Activated naive CD4-positive, alpha-beta T cell treated with anti-CD3 and anti-CD28 coated beads, Interleukin-2, amount 50 U/mL, for 24 hours (primary cell): ENCODE results near the gene KCNT2.
"Not testable (repeated sequence)": the region's sequence is repeated elsewhere in the genome, so short reads cannot be mapped to it uniquely, and the experiment has no call there.

Experiments
- H3K27ac Mint-ChIP-seq: one replicate; pipeline ENCODE4 v1.8.0; 2021; ENCODE audit warnings: mild to moderate bottlenecking, mixed read lengths
- H3K27me3 Mint-ChIP-seq: one replicate; pipeline ENCODE4 v1.8.0; 2021; ENCODE audit warnings: mixed read lengths
- H3K36me3 Mint-ChIP-seq: one replicate; pipeline ENCODE4 v1.8.0; 2021; ENCODE audit warnings: mixed read lengths
- H3K4me1 Mint-ChIP-seq: one replicate; pipeline ENCODE4 v1.8.0; 2021; ENCODE audit warnings: mixed read lengths
- H3K4me3 Mint-ChIP-seq: one replicate; pipeline ENCODE4 v1.8.0; 2021; ENCODE audit warnings: mild to moderate bottlenecking, mixed read lengths
- H3K9me3 Mint-ChIP-seq: one replicate; pipeline ENCODE4 v1.8.0; 2021; ENCODE audit warnings: mixed read lengths

Gene KCNT2

DNA sequence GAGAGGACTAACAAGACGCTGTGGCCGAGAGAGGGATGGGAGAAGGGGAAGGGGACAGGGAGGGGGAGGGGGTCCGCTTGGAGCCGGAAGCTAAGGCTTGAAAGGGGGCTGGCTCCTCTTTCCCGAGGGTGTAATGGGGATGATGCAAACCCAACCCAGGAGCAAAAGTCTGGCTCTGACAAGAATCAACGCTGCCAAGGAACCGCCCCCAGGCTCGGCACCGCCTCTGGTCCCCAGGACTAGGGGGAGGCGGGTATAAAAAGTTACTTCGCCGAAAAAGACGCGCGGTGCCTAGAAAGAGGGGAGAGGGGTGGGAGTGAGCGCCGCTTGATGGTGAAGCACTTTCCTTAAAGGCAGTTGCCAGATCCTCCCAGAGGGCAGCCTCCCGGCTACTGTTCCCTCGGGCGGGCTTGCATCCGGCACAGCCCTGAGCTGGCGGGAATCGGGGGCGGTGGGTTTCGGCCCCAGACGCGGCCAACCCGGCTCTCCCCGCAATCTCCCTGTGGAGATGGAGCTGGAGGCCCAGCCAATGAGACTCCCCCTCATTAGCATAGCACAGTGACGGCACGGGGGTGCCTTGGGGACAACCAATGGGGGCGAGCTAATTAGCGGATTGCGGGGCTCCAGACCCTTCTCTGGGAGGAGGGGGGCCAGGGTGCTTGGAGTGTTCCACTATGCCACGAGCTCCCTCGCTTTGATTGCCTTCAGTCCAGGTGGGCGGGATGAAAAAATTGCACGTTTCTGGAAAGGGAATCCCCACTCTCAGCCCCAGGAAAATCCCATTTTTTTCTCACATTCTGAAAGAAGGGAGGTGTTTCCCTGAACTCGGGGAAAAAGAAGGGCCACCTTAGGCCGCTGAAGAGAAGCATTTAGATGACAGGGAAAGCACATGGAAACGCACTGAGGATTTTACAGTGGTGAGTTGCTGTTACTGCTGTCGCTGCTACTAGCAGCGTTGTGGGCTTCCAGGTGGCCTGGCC lies at the start of gene KCNT2:
TSS of gene KCNT2 (minus strand) at position 51 of the 980 bp plus-strand sequence. CDS start 131 bp downstream, outside the sequence.
- Mint-ChIP-seq H3K36me3 (no peaks in the 10 kb centered on the region), H3K4me3 (peak within 1 kb of the TSS; percentile 5), H3K27ac (no peak within 1 kb of the TSS), H3K4me1 (peaks cover 5% of the 10 kb centered on the region), H3K27me3 (peaks cover 24% of the 10 kb centered on the region), H3K9me3 (peaks cover 11% of the 10 kb centered on the region)

DNA sequence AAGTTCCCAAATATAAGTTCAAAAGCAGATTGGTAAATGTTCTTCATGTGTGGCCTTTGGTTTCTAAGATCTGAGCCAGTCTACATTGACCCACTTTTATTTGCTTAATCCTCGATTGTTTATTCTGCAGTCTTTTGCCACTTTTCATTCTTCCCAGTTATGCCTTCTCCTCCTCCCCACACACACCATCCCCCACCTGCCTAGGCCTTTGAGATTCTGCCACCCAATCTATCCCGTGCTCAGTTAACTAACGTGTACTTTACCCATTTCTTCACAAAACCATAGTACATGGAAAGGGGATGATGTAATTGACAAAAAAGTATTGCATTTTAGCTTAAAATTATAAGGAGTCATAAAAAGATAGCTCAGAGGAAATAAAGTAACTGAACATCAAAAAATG lies 47.3 kb upstream of the KCNT2 start:
- Mint-ChIP-seq H3K4me3 (no peak overlapping the region), H3K9me3 (no peaks in the 10 kb centered on the region), H3K4me1 (peaks cover 10% of the 10 kb centered on the region), H3K36me3 (no peaks in the 10 kb centered on the region), H3K27me3 (no peaks in the 10 kb centered on the region), H3K27ac (no peak overlapping the region)

DNA sequence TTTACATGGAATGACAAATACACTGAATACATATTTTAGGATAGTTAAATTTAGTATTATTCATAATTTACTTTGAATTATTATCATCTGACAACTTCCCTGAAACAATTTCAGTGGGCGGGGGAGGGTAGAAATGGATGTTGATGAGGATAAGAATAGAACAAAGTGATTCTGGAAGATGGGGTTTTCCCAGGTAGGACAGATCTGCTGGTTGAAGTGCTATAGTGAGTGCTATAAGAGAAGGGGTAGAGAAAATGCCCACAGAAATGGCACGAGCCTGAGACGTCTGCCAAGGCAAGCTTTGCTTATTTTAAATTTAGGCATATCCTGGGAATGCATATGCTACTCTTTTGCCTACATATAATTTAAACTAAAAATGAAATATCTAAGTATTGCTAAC lies 46.8 kb upstream of the KCNT2 start:
- H3K4me1 Mint-ChIP-seq, result peaks cover 10% of the 10 kb centered on the region
- no peak overlapping the region for H3K27ac Mint-ChIP-seq
- no peak overlapping the region for H3K4me3 Mint-ChIP-seq
- no peaks in the 10 kb centered on the region for H3K9me3 Mint-ChIP-seq
- H3K27me3 Mint-ChIP-seq, result no peaks in the 10 kb centered on the region
- H3K36me3 Mint-ChIP-seq, result no peaks in the 10 kb centered on the region

DNA sequence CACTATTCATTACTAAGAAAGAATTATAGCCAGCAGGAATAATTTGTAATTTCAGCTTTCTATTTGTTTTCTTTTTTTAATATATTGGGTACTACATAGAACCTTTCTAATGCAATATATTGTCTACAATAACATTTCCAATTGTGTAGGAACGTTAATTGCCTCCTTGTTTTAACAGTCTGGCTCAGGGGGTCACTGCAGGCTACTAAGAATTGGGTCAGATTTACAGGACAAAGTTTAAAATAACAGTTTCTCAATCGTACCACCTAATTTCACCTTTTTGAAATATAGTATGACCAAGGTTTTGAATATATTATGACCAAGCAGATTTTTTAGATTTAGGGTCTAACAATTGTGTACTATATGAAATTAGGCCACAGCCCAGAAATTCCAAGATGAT lies 46.0 kb upstream of the KCNT2 start:
- H3K36me3 Mint-ChIP-seq, result no peaks in the 10 kb centered on the region
- H3K4me1 Mint-ChIP-seq, result peaks cover 10% of the 10 kb centered on the region
- no peak overlapping the region for H3K4me3 Mint-ChIP-seq
- no peaks in the 10 kb centered on the region for H3K9me3 Mint-ChIP-seq
- no peaks in the 10 kb centered on the region for H3K27me3 Mint-ChIP-seq
- H3K27ac Mint-ChIP-seq, result no peak overlapping the region

DNA sequence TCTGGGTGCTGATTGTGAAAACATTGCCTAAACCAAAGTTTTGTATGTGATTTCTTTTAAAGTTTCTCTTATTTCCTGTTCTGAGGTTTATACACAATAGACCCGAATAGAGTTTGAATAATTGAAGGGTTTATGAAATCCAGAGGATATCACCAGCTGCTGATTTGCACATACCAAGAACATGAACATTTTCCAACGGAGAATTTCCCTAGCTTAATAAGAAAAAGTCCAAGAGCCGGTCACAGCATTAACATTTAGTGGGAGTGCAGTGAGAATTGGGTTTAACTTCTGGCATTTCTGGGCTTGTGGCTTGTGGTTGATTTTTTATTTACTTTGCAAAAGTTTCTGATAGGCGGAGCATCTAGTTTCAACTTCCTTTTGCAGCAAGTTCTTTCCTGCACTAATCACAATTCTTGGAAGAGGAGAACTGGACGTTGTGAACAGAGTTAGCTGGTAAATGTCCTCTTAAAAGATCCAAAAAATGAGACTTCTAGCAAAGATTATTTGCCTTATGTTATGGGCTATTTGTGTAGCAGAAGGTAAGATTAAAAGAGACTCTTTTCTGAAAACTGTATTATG lies 43.5 kb upstream of the KCNT2 start, which contains the start of gene CFH:
TSS of gene CFH (plus strand) at position 407 of the 579 bp plus-strand sequence. CDS start at position 482, 75 bp downstream.
- H3K4me3 Mint-ChIP-seq, result no peak within 1 kb of the TSS
- no peak within 1 kb of the TSS for H3K27ac Mint-ChIP-seq
- no peaks in the 10 kb centered on the region for H3K27me3 Mint-ChIP-seq
- no peaks in the 10 kb centered on the region for H3K9me3 Mint-ChIP-seq
- H3K4me1 Mint-ChIP-seq, result peaks cover 10% of the 10 kb centered on the region
- no peaks in the 10 kb centered on the region for H3K36me3 Mint-ChIP-seq

DNA sequence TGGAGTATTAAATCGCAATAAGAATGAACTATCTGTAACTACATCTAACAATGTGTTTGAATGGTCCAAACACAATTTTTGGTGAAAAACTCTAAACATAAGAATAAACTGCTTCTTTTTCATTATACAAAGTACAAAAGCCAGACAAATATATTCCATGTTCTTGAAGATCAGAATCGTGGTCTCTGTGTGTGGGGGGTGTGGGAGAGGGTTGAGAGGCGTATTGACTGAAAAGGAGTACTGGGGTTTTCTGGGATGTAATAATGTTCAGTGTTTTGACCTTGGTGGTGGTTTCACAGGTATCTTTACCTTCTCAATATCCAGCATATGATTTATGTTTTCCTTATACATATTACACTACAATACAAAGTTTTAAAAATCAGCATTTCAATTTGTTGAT lies 42.8 kb upstream of the KCNT2 start:
- H3K4me1 Mint-ChIP-seq, result peaks cover 10% of the 10 kb centered on the region
- H3K4me3 Mint-ChIP-seq, result no peak overlapping the region
- H3K27ac Mint-ChIP-seq, result no peak overlapping the region
- H3K36me3 Mint-ChIP-seq, result no peaks in the 10 kb centered on the region
- no peaks in the 10 kb centered on the region for H3K9me3 Mint-ChIP-seq
- no peaks in the 10 kb centered on the region for H3K27me3 Mint-ChIP-seq

DNA sequence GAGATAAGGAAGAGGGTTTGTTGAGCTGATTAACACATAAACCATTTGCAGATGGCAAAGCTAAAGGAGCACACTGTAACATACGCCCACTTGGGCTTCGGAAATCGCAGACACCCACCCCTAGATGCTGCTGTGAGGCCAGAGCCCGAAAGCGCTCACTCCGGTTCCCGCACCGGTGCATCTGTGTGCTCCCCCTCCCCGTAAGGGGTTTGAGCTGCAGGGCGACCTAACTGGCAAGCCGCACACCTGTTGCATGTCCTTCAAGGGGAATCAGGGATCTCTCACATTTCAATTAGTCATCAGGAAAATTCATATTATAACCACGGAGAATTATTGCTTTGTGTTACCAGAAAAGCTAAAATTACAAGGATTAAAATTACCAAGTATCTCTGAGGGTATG lies 42.2 kb upstream of the KCNT2 start:
- Mint-ChIP-seq H3K36me3 (no peaks in the 10 kb centered on the region), H3K4me3 (no peak overlapping the region)

DNA sequence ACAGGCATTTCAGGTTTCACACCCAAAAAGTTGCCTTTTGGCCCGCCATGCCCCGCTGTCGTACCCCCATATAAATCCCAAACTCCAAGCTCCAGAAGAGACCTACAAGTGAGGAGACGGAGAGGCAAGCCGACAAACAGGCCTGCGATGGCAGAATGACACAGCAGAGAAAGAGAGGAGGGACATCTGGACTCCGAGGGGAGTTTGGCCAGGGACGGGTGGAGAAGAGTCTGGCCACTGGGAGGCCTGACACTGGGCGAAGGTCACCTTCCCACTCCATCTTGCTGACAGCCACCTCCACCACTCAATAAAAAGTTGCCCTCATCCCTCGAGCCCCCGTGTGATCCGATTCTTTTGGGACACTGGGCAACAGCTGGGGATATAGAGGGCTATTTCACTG lies 41.8 kb upstream of the KCNT2 start:
- H3K9me3 Mint-ChIP-seq, result no peaks in the 10 kb centered on the region
- H3K27ac Mint-ChIP-seq, result no peak overlapping the region
- no peak overlapping the region for H3K4me3 Mint-ChIP-seq
- no peaks in the 10 kb centered on the region for H3K36me3 Mint-ChIP-seq
- no peaks in the 10 kb centered on the region for H3K27me3 Mint-ChIP-seq
- peaks cover 10% of the 10 kb centered on the region for H3K4me1 Mint-ChIP-seq

More for the DNA sequence above, 42.2 kb upstream of the KCNT2 start:
- H3K27ac Mint-ChIP-seq, result no peak overlapping the region
- H3K9me3 Mint-ChIP-seq, result no peaks in the 10 kb centered on the region
- no peaks in the 10 kb centered on the region for H3K27me3 Mint-ChIP-seq
- H3K4me1 Mint-ChIP-seq, result peaks cover 10% of the 10 kb centered on the region

DNA sequence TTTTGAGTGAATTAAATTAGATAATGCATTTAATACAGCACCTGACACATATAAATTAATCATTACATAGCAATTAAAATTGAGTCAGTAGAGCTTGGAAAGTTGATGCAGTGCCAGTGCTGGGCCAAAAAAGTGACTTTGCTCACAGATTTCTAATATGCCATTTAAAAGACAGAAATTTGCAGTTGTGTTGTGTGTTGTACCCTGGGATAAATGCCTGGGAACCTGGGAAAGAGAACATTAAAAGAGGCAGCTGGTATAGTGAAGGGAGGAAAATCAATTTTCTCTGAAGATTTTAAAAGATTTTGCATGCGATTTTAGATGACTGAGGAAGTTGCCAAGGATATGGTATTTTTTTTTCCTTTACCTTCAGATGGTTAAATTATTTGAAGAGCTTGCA lies 32.7 kb upstream of the KCNT2 start:
- Mint-ChIP-seq H3K27ac (no peak overlapping the region), H3K27me3 (no peaks in the 10 kb centered on the region), H3K36me3 (no peaks in the 10 kb centered on the region), H3K9me3 (no peaks in the 10 kb centered on the region), H3K4me1 (no peaks in the 10 kb centered on the region), H3K4me3 (no peak overlapping the region)

DNA sequence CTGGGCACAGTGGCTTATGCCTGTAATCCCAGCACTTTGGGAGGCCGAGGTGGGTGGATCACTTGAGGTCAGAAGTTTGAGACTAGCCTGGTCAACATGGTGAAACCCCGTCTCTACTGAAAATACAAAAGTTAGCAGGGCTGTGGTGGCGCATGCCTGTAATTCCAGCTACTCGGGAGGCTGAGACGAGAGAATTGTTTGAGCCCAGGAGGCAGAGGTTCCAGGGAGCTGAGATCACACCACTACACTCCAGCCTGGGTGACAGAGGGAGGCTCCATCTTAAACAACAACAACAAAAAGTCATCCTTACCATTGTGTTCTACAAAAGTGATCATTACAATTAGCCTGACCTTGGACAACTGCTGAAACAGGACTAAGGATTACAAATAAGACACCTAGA lies 31.1 kb upstream of the KCNT2 start:
- H3K9me3 Mint-ChIP-seq, H3K4me1 Mint-ChIP-seq, H3K4me3 Mint-ChIP-seq, H3K27ac Mint-ChIP-seq, H3K27me3 Mint-ChIP-seq, H3K36me3 Mint-ChIP-seq: not testable (repeated sequence)

DNA sequence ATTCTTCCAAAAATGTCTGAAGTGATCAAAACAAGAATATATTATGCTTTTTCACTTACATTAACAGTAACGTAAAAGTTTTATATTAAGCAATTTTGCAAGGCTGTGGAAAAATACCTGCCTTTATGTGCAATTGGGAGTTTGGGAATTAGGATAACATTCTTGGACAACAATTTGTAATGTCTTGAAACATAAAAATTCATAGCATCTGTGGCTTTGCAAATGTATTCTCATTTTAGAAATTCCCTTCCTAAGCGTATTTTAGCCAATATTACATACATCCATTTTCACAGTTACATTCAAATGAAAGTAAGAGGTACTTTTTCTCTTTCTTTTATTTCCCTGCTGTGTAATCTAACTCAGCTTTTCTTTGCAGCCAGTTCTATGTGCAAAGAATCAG lies 30.2 kb upstream of the KCNT2 start:
- Mint-ChIP-seq H3K27ac (no peak overlapping the region), H3K4me3 (no peak overlapping the region), H3K36me3 (no peaks in the 10 kb centered on the region), H3K9me3 (no peaks in the 10 kb centered on the region), H3K4me1 (no peaks in the 10 kb centered on the region), H3K27me3 (peaks cover 2% of the 10 kb centered on the region)

DNA sequence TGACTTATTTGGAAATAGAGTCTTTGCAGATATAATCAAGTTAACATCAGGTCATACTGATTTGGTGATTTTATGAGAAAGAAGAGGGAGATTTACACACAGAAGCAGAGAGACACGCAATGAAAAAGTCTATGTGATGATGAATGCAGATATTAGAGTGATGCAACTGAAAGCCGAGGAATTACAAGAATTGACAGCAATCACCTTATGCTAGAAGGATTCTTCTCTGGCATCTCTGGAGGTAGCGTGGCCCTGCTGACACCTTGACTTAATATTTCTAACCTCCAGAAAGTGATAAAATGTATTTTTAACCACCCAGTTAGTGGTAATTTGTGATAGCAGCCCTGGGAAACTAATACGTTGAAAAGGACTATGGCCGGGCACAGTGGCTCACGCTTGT lies 29.4 kb upstream of the KCNT2 start:
- H3K27ac Mint-ChIP-seq, result no peak overlapping the region
- no peaks in the 10 kb centered on the region for H3K9me3 Mint-ChIP-seq
- no peaks in the 10 kb centered on the region for H3K4me1 Mint-ChIP-seq
- H3K36me3 Mint-ChIP-seq, result no peaks in the 10 kb centered on the region
- peaks cover 2% of the 10 kb centered on the region for H3K27me3 Mint-ChIP-seq
- H3K4me3 Mint-ChIP-seq, result no peak overlapping the region

DNA sequence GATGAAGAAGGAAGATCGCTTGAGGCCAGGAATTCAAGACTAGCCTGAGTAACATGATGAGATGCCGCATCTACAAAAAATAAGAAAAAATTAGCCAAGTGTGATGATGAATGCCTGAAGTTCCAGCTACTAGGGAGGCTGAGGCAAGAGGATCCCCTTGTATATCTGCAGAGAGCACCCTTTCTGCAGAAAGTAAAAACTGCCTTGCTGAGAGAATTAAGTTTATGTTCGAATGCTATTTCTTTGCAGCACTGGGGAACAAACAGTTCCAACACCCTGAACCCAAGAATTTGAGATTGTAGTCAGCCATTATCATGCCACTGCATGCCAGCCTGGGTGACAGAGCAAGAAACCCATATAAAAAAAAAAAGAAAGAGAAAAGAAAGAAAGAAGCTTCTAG lies 20.6 kb upstream of the KCNT2 start:
- no peak overlapping the region for H3K4me3 Mint-ChIP-seq
- no peaks in the 10 kb centered on the region for H3K36me3 Mint-ChIP-seq
- H3K9me3 Mint-ChIP-seq, result peaks cover 8% of the 10 kb centered on the region
- H3K4me1 Mint-ChIP-seq, result no peaks in the 10 kb centered on the region
- no peaks in the 10 kb centered on the region for H3K27me3 Mint-ChIP-seq
- H3K27ac Mint-ChIP-seq, result no peak overlapping the region

DNA sequence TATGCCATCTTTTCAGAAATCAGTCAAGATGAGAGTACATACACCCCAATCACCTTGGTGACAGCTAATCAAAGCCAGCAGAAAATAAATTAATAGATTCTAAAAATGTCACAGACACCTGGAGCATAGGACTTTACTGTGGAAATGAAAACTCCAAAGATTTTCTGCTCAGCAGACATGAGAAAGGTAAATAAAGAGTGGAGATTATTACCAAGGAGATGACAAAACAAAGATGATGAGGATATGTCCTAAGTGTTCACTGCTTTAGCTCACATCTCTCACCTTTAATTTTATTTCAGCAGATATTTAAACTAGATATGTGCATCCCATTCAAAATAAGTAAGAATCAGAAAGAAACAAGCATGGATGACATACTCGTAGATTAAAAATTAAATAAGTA lies 14.8 kb upstream of the KCNT2 start:
- Mint-ChIP-seq H3K27me3 (no peaks in the 10 kb centered on the region), H3K36me3 (no peaks in the 10 kb centered on the region)

DNA sequence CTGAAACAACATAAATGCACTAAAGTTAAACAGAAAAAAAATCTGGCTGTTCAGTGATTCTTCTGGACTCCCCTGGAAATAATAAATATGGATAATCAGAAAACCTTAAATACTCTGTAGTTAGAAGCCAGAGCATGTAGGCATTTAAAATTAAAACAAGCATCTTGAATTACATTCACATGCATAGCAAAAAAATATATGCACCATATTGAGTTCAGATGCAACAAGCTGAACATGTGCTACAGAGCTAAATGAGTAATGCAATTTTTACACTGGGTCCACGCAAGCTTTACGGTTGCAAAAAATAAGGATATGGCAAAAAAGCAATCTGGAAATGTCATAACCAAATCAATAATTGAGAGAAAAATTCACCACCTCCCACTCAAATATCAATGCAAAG lies 11.5 kb upstream of the KCNT2 start:
- no peaks in the 10 kb centered on the region for H3K36me3 Mint-ChIP-seq
- no peak overlapping the region for H3K27ac Mint-ChIP-seq
- no peaks in the 10 kb centered on the region for H3K27me3 Mint-ChIP-seq
- no peak overlapping the region for H3K4me3 Mint-ChIP-seq
- no peaks in the 10 kb centered on the region for H3K9me3 Mint-ChIP-seq
- no peaks in the 10 kb centered on the region for H3K4me1 Mint-ChIP-seq

More for the DNA sequence above, 14.8 kb upstream of the KCNT2 start:
- Mint-ChIP-seq H3K27ac (no peak overlapping the region), H3K4me3 (no peak overlapping the region), H3K9me3 (peaks cover 8% of the 10 kb centered on the region), H3K4me1 (no peaks in the 10 kb centered on the region)

DNA sequence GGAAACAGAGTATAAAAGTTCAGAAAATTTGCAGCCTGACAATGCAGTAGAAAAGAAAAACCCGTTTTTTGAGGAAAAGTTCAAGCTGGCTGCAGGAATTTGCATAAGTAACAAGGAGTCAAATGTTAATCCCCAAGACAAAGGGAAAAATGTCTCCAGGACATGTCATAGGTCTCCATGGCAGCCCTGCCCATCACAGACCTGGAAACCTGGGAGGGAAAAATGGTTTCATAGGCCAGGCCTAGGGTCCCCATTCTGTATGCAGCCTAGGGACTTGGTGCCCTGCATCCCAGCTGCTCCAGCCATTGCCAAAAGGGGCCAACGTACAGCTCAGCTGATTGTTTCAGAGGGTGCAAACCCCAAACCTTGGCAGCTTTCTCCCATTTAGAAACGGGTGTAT lies 3.6 kb upstream of the KCNT2 start:
- peaks cover 11% of the 10 kb centered on the region for H3K9me3 Mint-ChIP-seq
- no peaks in the 10 kb centered on the region for H3K36me3 Mint-ChIP-seq
- peaks cover 5% of the 10 kb centered on the region for H3K4me1 Mint-ChIP-seq
- H3K4me3 Mint-ChIP-seq, result no peak overlapping the region
- peaks cover 22% of the 10 kb centered on the region for H3K27me3 Mint-ChIP-seq
- H3K27ac Mint-ChIP-seq, result no peak overlapping the region
